ENCODE measurements around the gene CACNA2D2. TPM values are rescaled to one million over a fixed set of nuclear protein-coding genes. Genes with fewer than 3 reads are reported as not detected.

CACNA2D2 gene
- total and polyA plus RNA-seq, 4 donors = 0.75 to 3.2 (median 2.2) TPM

DNA sequence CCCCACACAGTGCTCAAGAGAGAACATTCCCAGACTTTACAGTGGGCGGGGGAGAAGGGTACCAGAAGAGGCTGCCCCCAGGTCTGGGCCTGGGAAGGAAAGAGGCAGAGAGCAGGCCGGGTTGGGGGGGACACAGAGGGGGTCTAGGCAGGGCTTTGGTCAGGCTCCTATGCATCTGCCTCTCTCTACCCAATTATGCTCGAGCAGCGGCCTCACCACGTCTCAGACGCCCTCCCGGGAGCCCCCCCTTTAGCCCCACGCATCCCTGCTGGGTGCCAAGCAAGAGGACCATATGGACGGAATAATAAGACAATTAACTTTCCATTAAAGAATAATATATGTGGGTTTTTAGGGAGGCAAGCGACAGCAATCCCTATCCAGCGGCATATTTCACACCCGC is 32.8 kb downstream of the CACNA2D2 start:
- DNase-seq (no peak), ATAC-seq (ENCODE audit: low FRiP score) (no peak)
- no peak overlapping the region for H3K27ac ChIP-seq (ENCODE audit: low read depth in 1 of 2, low read length in 2 of 2)
- intact Hi-C loops (cut with DNase I) = loop anchor here in 1 of 2 donors (10.0 kb wide), 1 partner anchor 86 kb away; no protein-coding TSS in a partner anchor
- H3K4me1 ChIP-seq (ENCODE audit: control insufficient read depth in 1 of 2, insufficient read depth in 2 of 2, low read length in 2 of 2) = no peaks in the 10 kb centered on the region
- no peak overlapping the region for H3K4me3 ChIP-seq (ENCODE audit: low read length in 2 of 2)
- WGBS, 2 donors = 94 to 97% methylated on average over 12 of the region's 12 CpGs
- H3K36me3 ChIP-seq (ENCODE audit: control insufficient read depth in 1 of 2, insufficient read depth in 2 of 2, low read length in 1 of 2) = no peaks in the 10 kb centered on the region
- H3K27me3 ChIP-seq (ENCODE audit: control insufficient read depth in 1 of 2, insufficient read depth in 2 of 2, low read length in 1 of 2) = no peaks in the 10 kb centered on the region
- no peaks in the 10 kb centered on the region for H3K9me3 ChIP-seq (ENCODE audit: control insufficient read depth, low read length)

DNA sequence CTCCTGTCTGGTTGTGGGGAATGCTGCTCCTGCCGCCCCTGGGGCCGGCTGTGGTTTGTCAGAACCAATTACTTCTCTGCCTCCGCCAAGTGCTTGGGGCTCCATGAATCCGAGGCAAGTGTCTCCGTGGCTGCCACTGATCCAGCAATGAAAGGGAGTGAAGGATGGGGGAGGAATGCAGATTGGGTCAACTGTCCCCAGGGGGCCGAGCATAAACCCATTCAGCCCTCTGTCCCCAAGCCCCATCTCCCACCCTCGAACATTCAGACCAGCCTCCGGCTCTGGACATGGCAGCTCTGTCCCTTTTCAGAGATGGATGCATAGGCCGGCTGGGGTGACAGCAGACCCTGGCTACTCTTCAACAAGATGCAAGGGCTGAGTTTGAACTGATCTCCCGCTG is 35.5 kb downstream of the CACNA2D2 start:
- WGBS, 2 donors = 85 to 86% methylated on average over 10 of the region's 10 CpGs
- Histone ChIP-seq H3K4me1 (ENCODE audit: control insufficient read depth in 1 of 2, insufficient read depth in 2 of 2, low read length in 2 of 2) (no peaks in the 10 kb centered on the region), H3K4me3 (ENCODE audit: low read length in 2 of 2) (no peak overlapping the region), H3K27me3 (ENCODE audit: control insufficient read depth in 1 of 2, insufficient read depth in 2 of 2, low read length in 1 of 2) (no peaks in the 10 kb centered on the region), H3K36me3 (ENCODE audit: control insufficient read depth in 1 of 2, insufficient read depth in 2 of 2, low read length in 1 of 2) (no peaks in the 10 kb centered on the region), H3K9me3 (ENCODE audit: control insufficient read depth, low read length) (no peaks in the 10 kb centered on the region), H3K27ac (ENCODE audit: low read depth in 1 of 2, low read length in 2 of 2) (no peak overlapping the region)
- no peak for DNase-seq
- intact Hi-C loops (cut with DNase I) = no loop called here
- no peak for ATAC-seq (ENCODE audit: low FRiP score)

DNA sequence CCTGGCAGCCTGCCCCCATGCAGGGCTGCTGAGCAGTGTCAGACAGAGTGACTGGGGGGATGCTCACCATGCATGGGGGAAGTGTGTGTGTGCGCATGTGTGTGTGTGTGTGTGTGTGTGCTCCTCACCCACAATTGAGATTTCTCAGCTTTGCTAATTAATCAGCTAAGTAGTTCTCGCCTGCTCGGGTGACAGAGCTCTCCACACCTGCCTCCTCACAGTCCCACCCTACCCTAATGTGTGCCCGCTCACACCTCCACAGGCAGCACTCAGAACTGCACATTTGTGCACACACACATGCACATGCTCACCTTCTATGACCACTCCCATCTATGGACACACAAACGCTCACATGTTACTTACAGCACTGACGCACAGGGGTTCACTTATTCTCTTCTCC is 37.3 kb downstream of the CACNA2D2 start:
- H3K36me3 ChIP-seq (ENCODE audit: control insufficient read depth in 1 of 2, insufficient read depth in 2 of 2, low read length in 1 of 2) = no peaks in the 10 kb centered on the region
- H3K27me3 ChIP-seq (ENCODE audit: control insufficient read depth in 1 of 2, insufficient read depth in 2 of 2, low read length in 1 of 2) = no peaks in the 10 kb centered on the region
- intact Hi-C loops (cut with DNase I) = no loop called here
- no peak overlapping the region for H3K27ac ChIP-seq (ENCODE audit: low read depth in 1 of 2, low read length in 2 of 2)
- DNase-seq = no peak
- 92 to 98% methylated on average over 6 of the region's 6 CpGs for WGBS, 2 donors
- no peaks in the 10 kb centered on the region for H3K4me1 ChIP-seq (ENCODE audit: control insufficient read depth in 1 of 2, insufficient read depth in 2 of 2, low read length in 2 of 2)
- no peak for ATAC-seq (ENCODE audit: low FRiP score)
- H3K9me3 ChIP-seq (ENCODE audit: control insufficient read depth, low read length) = no peaks in the 10 kb centered on the region
- no peak overlapping the region for H3K4me3 ChIP-seq (ENCODE audit: low read length in 2 of 2)

DNA sequence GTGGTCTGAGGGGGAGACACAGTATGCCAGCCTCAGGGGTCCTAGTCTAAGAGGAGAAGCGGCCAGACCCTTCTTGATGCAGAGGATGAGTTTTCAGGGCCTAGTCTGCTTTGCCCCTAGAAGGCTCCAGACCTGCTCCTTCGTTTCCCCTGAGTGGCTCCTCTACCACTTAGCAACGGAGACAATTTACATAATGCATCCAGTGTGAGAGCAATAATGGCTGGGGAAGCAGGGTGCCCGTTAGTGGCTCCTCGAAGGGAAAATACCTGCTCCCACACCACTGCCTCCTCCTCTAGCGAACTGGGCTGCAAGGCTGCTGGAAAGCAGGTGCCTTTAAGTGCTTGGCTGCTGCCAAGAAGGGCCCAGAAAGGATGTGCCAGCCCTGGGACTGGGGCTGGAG is 38.9 kb downstream of the CACNA2D2 start:
- WGBS, 2 donors = 81 to 85% methylated on average over 6 of the region's 6 CpGs
- Histone ChIP-seq H3K27me3 (ENCODE audit: control insufficient read depth in 1 of 2, insufficient read depth in 2 of 2, low read length in 1 of 2) (no peaks in the 10 kb centered on the region), H3K4me3 (ENCODE audit: low read length in 2 of 2) (no peak overlapping the region), H3K9me3 (ENCODE audit: control insufficient read depth, low read length) (no peaks in the 10 kb centered on the region), H3K36me3 (ENCODE audit: control insufficient read depth in 1 of 2, insufficient read depth in 2 of 2, low read length in 1 of 2) (no peaks in the 10 kb centered on the region), H3K27ac (ENCODE audit: low read depth in 1 of 2, low read length in 2 of 2) (no peak overlapping the region), H3K4me1 (ENCODE audit: control insufficient read depth in 1 of 2, insufficient read depth in 2 of 2, low read length in 2 of 2) (no peaks in the 10 kb centered on the region)
- DNase-seq (no peak), ATAC-seq (ENCODE audit: low FRiP score) (no peak)
- intact Hi-C loops (cut with DNase I) = no loop called here

- Histone ChIP-seq H3K4me1 (ENCODE audit: control insufficient read depth in 1 of 2, insufficient read depth in 2 of 2, low read length in 2 of 2) (no peaks in the 10 kb centered on the region), H3K36me3 (ENCODE audit: control insufficient read depth in 1 of 2, insufficient read depth in 2 of 2, low read length in 1 of 2) (no peaks in the 10 kb centered on the region), H3K4me3 (ENCODE audit: low read length in 2 of 2) (no peak overlapping the region), H3K27me3 (ENCODE audit: control insufficient read depth in 1 of 2, insufficient read depth in 2 of 2, low read length in 1 of 2) (no peaks in the 10 kb centered on the region), H3K27ac (ENCODE audit: low read depth in 1 of 2, low read length in 2 of 2) (no peak overlapping the region), H3K9me3 (ENCODE audit: control insufficient read depth, low read length) (no peaks in the 10 kb centered on the region)
- ATAC-seq (ENCODE audit: low FRiP score) = no peak
- 88 to 90% methylated on average over 3 of the region's 3 CpGs for WGBS, 2 donors
- no peak for DNase-seq
- intact Hi-C loops (cut with DNase I) = no loop called here
Measured at GRCh38 chr3:50459785-50460184, 43.6 kb downstream of the CACNA2D2 start.

GRCh38 chr3:50457988-50458387 is 45.4 kb downstream of the CACNA2D2 start:
- Histone ChIP-seq H3K36me3 (ENCODE audit: control insufficient read depth in 1 of 2, insufficient read depth in 2 of 2, low read length in 1 of 2) (no peaks in the 10 kb centered on the region), H3K4me3 (ENCODE audit: low read length in 2 of 2) (no peak overlapping the region), H3K4me1 (ENCODE audit: control insufficient read depth in 1 of 2, insufficient read depth in 2 of 2, low read length in 2 of 2) (no peaks in the 10 kb centered on the region), H3K27ac (ENCODE audit: low read depth in 1 of 2, low read length in 2 of 2) (no peak overlapping the region), H3K27me3 (ENCODE audit: control insufficient read depth in 1 of 2, insufficient read depth in 2 of 2, low read length in 1 of 2) (no peaks in the 10 kb centered on the region), H3K9me3 (ENCODE audit: control insufficient read depth, low read length) (no peaks in the 10 kb centered on the region)
- ATAC-seq (ENCODE audit: low FRiP score) = no peak
- whole genome bisulfite sequencing, 2 donors = 87 to 88% methylated on average over 7 of the region's 7 CpGs
- no peak for DNase-seq
- intact Hi-C loops (cut with DNase I) = no loop called here

DNA sequence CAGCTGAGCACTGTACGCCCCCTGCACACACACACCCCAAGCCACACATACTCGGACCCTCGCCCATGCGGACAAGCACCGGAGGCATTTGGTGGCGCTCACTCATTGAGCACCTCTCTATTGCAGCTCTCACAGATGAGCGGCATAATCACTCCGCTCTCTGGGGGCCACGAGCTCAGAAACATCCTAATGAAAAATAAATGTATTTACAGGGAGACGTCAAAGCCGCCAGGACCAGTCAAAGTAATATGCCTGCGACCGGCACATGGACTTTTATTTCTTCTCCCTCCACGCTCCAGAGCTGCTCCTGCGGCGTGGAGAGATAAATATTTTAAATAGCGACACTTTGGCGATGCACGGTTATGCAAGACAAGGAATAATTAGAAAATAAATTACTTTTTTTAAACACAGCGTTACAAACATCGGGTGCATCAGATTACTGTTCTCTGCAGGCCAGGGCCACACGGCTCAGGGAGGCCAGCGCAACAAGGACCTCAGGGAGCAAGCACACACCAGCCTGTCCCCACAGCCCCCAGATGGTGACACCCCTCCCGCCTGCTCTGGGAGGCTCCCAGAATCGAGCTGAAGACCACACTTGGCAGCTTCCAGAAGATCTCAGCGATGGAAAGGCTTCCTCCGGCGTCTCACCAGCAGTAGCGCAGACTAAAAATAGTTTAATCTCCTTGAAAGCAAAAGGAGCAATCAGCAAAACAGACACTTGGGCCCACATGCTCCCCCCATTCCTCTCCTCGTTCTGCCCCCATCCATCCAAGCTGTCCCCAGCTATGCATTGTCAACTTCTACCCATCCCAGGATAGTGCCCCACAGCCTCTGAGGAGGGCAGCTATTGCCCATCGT is 48.0 kb downstream of the CACNA2D2 start:
- Histone ChIP-seq H3K4me3 (ENCODE audit: low read length in 2 of 2) (no peak overlapping the region), H3K9me3 (ENCODE audit: control insufficient read depth, low read length) (no peaks in the 10 kb centered on the region), H3K27me3 (ENCODE audit: control insufficient read depth in 1 of 2, insufficient read depth in 2 of 2, low read length in 1 of 2) (no peaks in the 10 kb centered on the region), H3K36me3 (ENCODE audit: control insufficient read depth in 1 of 2, insufficient read depth in 2 of 2, low read length in 1 of 2) (no peaks in the 10 kb centered on the region), H3K4me1 (ENCODE audit: control insufficient read depth in 1 of 2, insufficient read depth in 2 of 2, low read length in 2 of 2) (no peaks in the 10 kb centered on the region), H3K27ac (ENCODE audit: low read depth in 1 of 2, low read length in 2 of 2) (no peak overlapping the region)
- no peak for ATAC-seq (ENCODE audit: low FRiP score)
- 91% methylated on average over 31 of the region's 31 CpGs for WGBS, 2 donors
- DNase-seq = no peak
- intact Hi-C loops (cut with DNase I) = loop anchor here in 1 of 2 donors (2.0 kb wide), 1 partner anchor 41 kb away; no protein-coding TSS in a partner anchor

DNA sequence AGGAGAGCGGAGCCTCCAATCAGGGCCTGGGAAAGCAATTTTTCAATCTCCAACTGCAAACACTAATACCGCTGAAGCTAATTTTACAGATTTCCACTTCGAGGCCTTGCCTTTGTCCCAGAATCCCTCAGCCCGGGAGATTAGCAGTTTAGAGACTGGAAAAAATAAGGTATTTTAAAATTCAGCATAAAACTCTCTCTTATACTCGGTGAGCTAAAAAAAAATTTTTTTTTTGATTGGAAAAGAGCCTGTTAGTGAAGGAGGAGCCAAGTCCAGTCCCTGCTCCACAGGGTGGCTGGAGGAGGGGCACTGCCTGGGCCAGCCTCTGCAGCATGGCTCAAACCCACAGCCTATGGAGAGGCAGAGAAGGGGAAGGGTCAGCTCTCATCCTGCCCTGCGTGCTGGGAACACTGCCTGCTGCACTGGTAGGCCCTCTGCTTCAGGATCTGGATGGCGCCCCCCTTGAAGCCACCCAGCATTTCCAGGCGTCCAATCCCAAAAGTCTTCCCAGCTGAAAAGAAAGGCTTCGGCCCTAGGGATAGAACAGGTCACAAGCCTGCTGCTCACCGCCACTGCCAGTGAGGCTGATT is 48.9 kb downstream of the CACNA2D2 start:
- Histone ChIP-seq H3K27ac (ENCODE audit: low read depth in 1 of 2, low read length in 2 of 2) (no peak overlapping the region), H3K36me3 (ENCODE audit: control insufficient read depth in 1 of 2, insufficient read depth in 2 of 2, low read length in 1 of 2) (no peaks in the 10 kb centered on the region), H3K9me3 (ENCODE audit: control insufficient read depth, low read length) (no peaks in the 10 kb centered on the region), H3K27me3 (ENCODE audit: control insufficient read depth in 1 of 2, insufficient read depth in 2 of 2, low read length in 1 of 2) (no peaks in the 10 kb centered on the region), H3K4me3 (ENCODE audit: low read length in 2 of 2) (no peak overlapping the region), H3K4me1 (ENCODE audit: control insufficient read depth in 1 of 2, insufficient read depth in 2 of 2, low read length in 2 of 2) (no peaks in the 10 kb centered on the region)
- 54 to 62% methylated on average over 10 of the region's 10 CpGs for WGBS, 2 donors
- intact Hi-C loops (cut with DNase I) = loop anchor here in 1 of 2 donors (2.0 kb wide), 1 partner anchor 42 kb away; no protein-coding TSS in a partner anchor
- ATAC-seq (ENCODE audit: low FRiP score) (no peak), DNase-seq (no peak)

DNA sequence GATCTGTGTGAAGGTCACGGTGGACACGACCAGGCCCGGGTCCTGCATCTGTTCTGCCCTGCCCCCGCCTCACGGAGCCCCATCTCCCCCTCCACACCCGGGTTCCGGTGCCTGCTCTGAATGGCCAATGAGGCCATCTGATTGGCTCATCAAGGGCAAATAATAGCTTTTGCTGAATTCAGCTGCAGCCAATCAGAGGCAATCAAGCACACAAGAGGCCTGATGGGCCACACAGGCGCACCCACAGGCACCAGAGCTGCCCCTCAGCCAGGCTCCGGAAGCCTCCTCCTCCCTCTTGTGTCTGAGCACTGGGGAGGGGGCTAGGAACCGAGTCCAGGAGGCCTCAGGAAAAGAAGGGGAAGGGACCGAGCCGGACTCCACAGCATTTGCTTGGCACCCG is 49.5 kb downstream of the CACNA2D2 start:
- intact Hi-C loops (cut with DNase I) = loop anchor here in 1 of 2 donors (2.0 kb wide), 1 partner anchor 43 kb away; no protein-coding TSS in a partner anchor
- Histone ChIP-seq H3K27ac (ENCODE audit: low read depth in 1 of 2, low read length in 2 of 2) (no peak overlapping the region), H3K27me3 (ENCODE audit: control insufficient read depth in 1 of 2, insufficient read depth in 2 of 2, low read length in 1 of 2) (no peaks in the 10 kb centered on the region), H3K9me3 (ENCODE audit: control insufficient read depth, low read length) (no peaks in the 10 kb centered on the region), H3K4me3 (ENCODE audit: low read length in 2 of 2) (no peak overlapping the region), H3K36me3 (ENCODE audit: control insufficient read depth in 1 of 2, insufficient read depth in 2 of 2, low read length in 1 of 2) (no peaks in the 10 kb centered on the region), H3K4me1 (ENCODE audit: control insufficient read depth in 1 of 2, insufficient read depth in 2 of 2, low read length in 2 of 2) (no peaks in the 10 kb centered on the region)
- WGBS, 2 donors = 82 to 89% methylated on average over 12 to 13 of the region's 13 CpGs
- no peak for ATAC-seq (ENCODE audit: low FRiP score)
- no peak for DNase-seq
